DND-41 (cell line): ENCODE results near the gene AMPH.

Experiments used
- EZH2 ChIP-seq: IDR thresholded peaks from 3 replicates; pipeline ENCODE4 v1.6.1; 2012; ENCODE audit warnings: borderline replicate concordance, low read depth, mild to moderate bottlenecking, moderate library complexity, low read length, inconsistent platforms; ENCODE audit not compliant: severe bottlenecking
- TF ChIP-seq, protein P1 (sequence below): IDR thresholded peaks from 2 replicates; pipeline ENCODE4 v1.5.1; 2012; ENCODE audit warnings: borderline replicate concordance, low read length, moderate library complexity, mild to moderate bottlenecking; ENCODE audit not compliant: poor library complexity, severe bottlenecking; ENCODE audit errors: extremely low read depth

DNA sequence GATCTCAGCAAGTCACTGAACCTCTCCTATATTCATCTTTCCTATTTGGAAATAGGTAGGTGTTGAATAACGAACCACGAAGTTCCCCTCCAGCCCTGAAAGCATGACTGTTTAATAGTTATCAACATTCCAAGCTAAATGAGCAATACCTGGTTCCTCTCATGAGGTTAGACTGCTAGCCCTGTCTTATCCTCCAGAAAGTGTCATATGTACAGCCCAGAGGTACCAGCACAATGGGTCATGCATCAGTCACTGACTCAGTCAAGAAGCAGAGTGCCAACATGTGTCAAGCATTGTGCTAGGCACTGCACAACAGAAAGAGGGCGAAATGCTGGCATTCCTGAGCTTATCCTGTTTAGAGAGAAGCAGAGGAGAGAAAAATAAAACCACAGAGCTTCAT is 70.0 kb downstream of the AMPH start:
- TF ChIP-seq, protein P1, sequence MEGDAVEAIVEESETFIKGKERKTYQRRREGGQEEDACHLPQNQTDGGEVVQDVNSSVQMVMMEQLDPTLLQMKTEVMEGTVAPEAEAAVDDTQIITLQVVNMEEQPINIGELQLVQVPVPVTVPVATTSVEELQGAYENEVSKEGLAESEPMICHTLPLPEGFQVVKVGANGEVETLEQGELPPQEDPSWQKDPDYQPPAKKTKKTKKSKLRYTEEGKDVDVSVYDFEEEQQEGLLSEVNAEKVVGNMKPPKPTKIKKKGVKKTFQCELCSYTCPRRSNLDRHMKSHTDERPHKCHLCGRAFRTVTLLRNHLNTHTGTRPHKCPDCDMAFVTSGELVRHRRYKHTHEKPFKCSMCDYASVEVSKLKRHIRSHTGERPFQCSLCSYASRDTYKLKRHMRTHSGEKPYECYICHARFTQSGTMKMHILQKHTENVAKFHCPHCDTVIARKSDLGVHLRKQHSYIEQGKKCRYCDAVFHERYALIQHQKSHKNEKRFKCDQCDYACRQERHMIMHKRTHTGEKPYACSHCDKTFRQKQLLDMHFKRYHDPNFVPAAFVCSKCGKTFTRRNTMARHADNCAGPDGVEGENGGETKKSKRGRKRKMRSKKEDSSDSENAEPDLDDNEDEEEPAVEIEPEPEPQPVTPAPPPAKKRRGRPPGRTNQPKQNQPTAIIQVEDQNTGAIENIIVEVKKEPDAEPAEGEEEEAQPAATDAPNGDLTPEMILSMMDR: no peak
- TF ChIP-seq EZH2: no peak
